GM23338 (cell line): Measurements from ENCODE around the gene MAMLD1. TPM values are rescaled to one million over a fixed set of nuclear protein-coding genes. Genes with fewer than 3 reads are reported as not detected.

ENCODE experiments used
- ATAC-seq: fragments of 200-7000 bp; cut with Tn5 transposase; 3 replicates; pipeline ENCODE4 v1.9.1; 2020
- DNase-seq: peaks from one replicate; pipeline ENCODE4 v3.0.0-alpha.2; 2015; ENCODE audit warnings: low spot score
- H2AFZ ChIP-seq: fragments of 200-600 bp; sonication (generic); 2 replicates; pipeline ENCODE4 v1.8.0; 2016; ENCODE audit warnings: antibody characterized with exemption, mild to moderate bottlenecking, moderate library complexity
- H3F3A ChIP-seq: fragments of 200-600 bp; sonication (generic); replicated peaks from 2 replicates; pipeline ENCODE4 v1.8.0; 2017; ENCODE audit warnings: antibody characterized with exemption, mixed run types, low read depth
- H3K27ac ChIP-seq: fragments of 200-600 bp; sonication (generic); 2 replicates; pipeline ENCODE4 v1.6.1; 2016; ENCODE audit warnings: low read depth
- H3K27me3 ChIP-seq: fragments of 200-600 bp; sonication (generic); 2 replicates; pipeline ENCODE4 v1.8.0; 2016; ENCODE audit warnings: mild to moderate bottlenecking, mixed run types, moderate library complexity; ENCODE audit not compliant: insufficient read depth
- H3K36me3 ChIP-seq: fragments of 200-600 bp; sonication (generic); 2 replicates; pipeline ENCODE4 v1.8.0; 2016; ENCODE audit warnings: mild to moderate bottlenecking; ENCODE audit not compliant: insufficient read depth
- H3K4me1 ChIP-seq: fragments of 200-600 bp; sonication (generic); 2 replicates; pipeline ENCODE4 v1.8.0; 2016; ENCODE audit warnings: mild to moderate bottlenecking, moderate library complexity; ENCODE audit not compliant: insufficient read depth
- H3K4me2 ChIP-seq: fragments of 200-600 bp; sonication (generic); 2 replicates; pipeline ENCODE4 v1.7.1; 2017; ENCODE audit warnings: mixed run types
- H3K4me3 ChIP-seq: fragments of 200-600 bp; sonication (generic); 2 replicates; pipeline ENCODE4 v1.6.1; 2016; ENCODE audit warnings: mixed run types
- H3K79me2 ChIP-seq: fragments of 200-600 bp; sonication (generic); replicated peaks from 2 replicates; pipeline ENCODE4 v1.8.0; 2017; ENCODE audit warnings: mild to moderate bottlenecking; ENCODE audit not compliant: insufficient read depth
- H3K9me2 ChIP-seq: fragments of 200-600 bp; sonication (generic); 2 replicates; pipeline ENCODE4 v1.8.0; 2017; ENCODE audit not compliant: insufficient read depth
- H4K20me1 ChIP-seq: fragments of 200-600 bp; sonication (generic); replicated peaks from 2 replicates; pipeline ENCODE4 v1.8.0; 2017; ENCODE audit warnings: mild to moderate bottlenecking; ENCODE audit not compliant: insufficient read depth
- H3K27ac Mint-ChIP-seq: 2 replicates; pipeline ENCODE4 v1.8.0; 2020; ENCODE audit warnings: inconsistent platforms, mild to moderate bottlenecking, moderate library complexity, mixed read lengths
- H3K27me3 Mint-ChIP-seq: 3 replicates; pipeline ENCODE4 v1.8.0; 2022; ENCODE audit warnings: low read depth, mild to moderate bottlenecking, moderate library complexity, mixed read lengths, inconsistent platforms; ENCODE audit not compliant: insufficient read depth, poor library complexity
- H3K36me3 Mint-ChIP-seq: 3 replicates; pipeline ENCODE4 v1.8.0; 2021; ENCODE audit warnings: low read depth, mild to moderate bottlenecking, inconsistent platforms, moderate library complexity, mixed read lengths
- H3K4me1 Mint-ChIP-seq: 3 replicates; pipeline ENCODE4 v1.8.0; 2020; ENCODE audit warnings: mild to moderate bottlenecking, inconsistent platforms, mixed read lengths
- H3K4me3 Mint-ChIP-seq: 3 replicates; pipeline ENCODE4 v1.8.0; 2021; ENCODE audit warnings: moderate library complexity, mild to moderate bottlenecking, inconsistent platforms, mixed read lengths
- H3K9me3 Mint-ChIP-seq: 3 replicates; pipeline ENCODE4 v1.8.0; 2020; ENCODE audit warnings: moderate library complexity, mild to moderate bottlenecking, inconsistent platforms, mixed read lengths
- CREB1 ChIP-seq: fragments of 250-450 bp; sonication (Bioruptor Pico); IDR thresholded peaks from 2 replicates; pipeline ENCODE4 v1.5.0; 2020; ENCODE audit warnings: low read depth, mild to moderate bottlenecking, moderate library complexity
- CTCF ChIP-seq, 2 experiments: fragments of 200-600 bp in 1 of 2; sonication (generic) in 1 of 2; conservative IDR thresholded peaks; 2 replicates each; pipeline versions ENCODE4 v1.5.1 to v1.6.1; 2016 to 2017; ENCODE audit warnings: antibody characterized with exemption in 2 of 2, low read depth in 2 of 2, mild to moderate bottlenecking in 2 of 2, moderate library complexity in 1 of 2
- ETS1 ChIP-seq: IDR thresholded peaks from 2 replicates; pipeline ENCODE4 v1.6.1; 2016; ENCODE audit warnings: antibody characterized with exemption
- EZH2 ChIP-seq: fragments of 200-600 bp; sonication (generic); IDR thresholded peaks from one replicate; pipeline ENCODE4 v1.8.0; 2017; ENCODE audit warnings: antibody characterized with exemption, mild to moderate bottlenecking, low read depth; ENCODE audit not compliant: unreplicated experiment
- EZH2phosphoT487 ChIP-seq: fragments of 200-600 bp; sonication (generic); IDR thresholded peaks from one replicate; pipeline ENCODE4 v1.8.1; 2018; ENCODE audit warnings: antibody characterized with exemption; ENCODE audit not compliant: unreplicated experiment
- JUNB ChIP-seq: IDR thresholded peaks from one replicate; pipeline ENCODE4 v1.6.1; 2016; ENCODE audit warnings: antibody characterized with exemption; ENCODE audit not compliant: unreplicated experiment
- NANOG ChIP-seq: IDR thresholded peaks from 2 replicates; pipeline ENCODE4 v1.6.1; 2016; ENCODE audit warnings: antibody characterized with exemption, borderline replicate concordance
- POLR2AphosphoS5 ChIP-seq: IDR thresholded peaks from 2 replicates; pipeline ENCODE4 v1.6.1; 2016; ENCODE audit warnings: antibody characterized with exemption, low read depth
- REST ChIP-seq: IDR thresholded peaks from one replicate; pipeline ENCODE4 v1.6.1; 2018; ENCODE audit warnings: antibody characterized with exemption; ENCODE audit not compliant: unreplicated experiment
- STAT1 ChIP-seq: IDR thresholded peaks from one replicate; pipeline ENCODE4 v1.6.1; 2016; ENCODE audit warnings: antibody characterized with exemption; ENCODE audit not compliant: unreplicated experiment
- ZNF114 ChIP-seq: fragments of 250-450 bp; sonication (Bioruptor Pico); IDR thresholded peaks from 2 replicates; pipeline ENCODE4 v1.5.0; 2020; ENCODE audit warnings: mild to moderate bottlenecking, moderate library complexity
- ZNF331 ChIP-seq: fragments of 250-450 bp; sonication (Bioruptor Pico); IDR thresholded peaks from 2 replicates; pipeline ENCODE4 v1.5.0; 2020; ENCODE audit warnings: low read depth, mild to moderate bottlenecking, moderate library complexity
- ZNF462 ChIP-seq: fragments of 250-450 bp; sonication (Bioruptor Pico); IDR thresholded peaks from 2 replicates; pipeline ENCODE4 v1.5.0; 2020; ENCODE audit warnings: mild to moderate bottlenecking, moderate library complexity
- polyA plus RNA-seq: library from polyadenylated mRNA; unstranded; fragments of >200 nt; fragmentation: Nextera tagmentation; extraction: Ambion mirVana; gene quantifications from 2 replicates; pipeline ENCODE4 v1.2.1, GENCODE V29; 2016
- total RNA-seq: library from RNA; depleted of rRNA; stranded (reverse); fragments of >200 nt; shearing (Covaris generic); gene quantifications from 2 replicates; pipeline ENCODE4 v1.2.3, GENCODE V29; 2014

MAMLD1 gene
- total and polyA plus RNA-seq, 2 experiments from 2014 or later: 0.13 to 0.21 TPM

GRCh38 chrX:150482537-150483206, 119.6 kb downstream of the MAMLD1 start:
- H3K4me3 Mint-ChIP-seq: no peak overlapping the region
- H3K27me3 Mint-ChIP-seq: peaks cover 1% of the 10 kb centered on the region
- H3K9me3 Mint-ChIP-seq: no peaks in the 10 kb centered on the region
- ATAC-seq (no peak), DNase-seq (no peak)
- no peaks in the 10 kb centered on the region for H3K9me2 ChIP-seq
- H3K27ac Mint-ChIP-seq: no peak overlapping the region
- no peak overlapping the region for H3K4me2 ChIP-seq
- no peaks in the 10 kb centered on the region for H3K36me3 ChIP-seq
- H3K36me3 Mint-ChIP-seq: no peaks in the 10 kb centered on the region
- no peaks in the 10 kb centered on the region for H3K79me2 ChIP-seq
- no peaks in the 10 kb centered on the region for H4K20me1 ChIP-seq
- peaks cover under 1% of the 10 kb centered on the region; the same call in 1 of the 3 replicates for H3K4me1 Mint-ChIP-seq
- no peaks in the 10 kb centered on the region for H3K4me1 ChIP-seq
- no peak overlapping the region for H3K27ac ChIP-seq
- H2AFZ ChIP-seq: no peak overlapping the region
- H3K4me3 ChIP-seq: no peak overlapping the region
- TF ChIP-seq CTCF (conservative IDR thresholded peaks at IDR 0.05; ENCODE audit: low read depth in 2 of 2) (no peak), ZNF462 (CRISPR knock-in tag) (no peak), EZH2 (no peak), NANOG (no peak), ETS1 (no peak), JUNB (no peak), EZH2phosphoT487 (no peak), ZNF331 (no peak), ZNF114 (CRISPR knock-in tag) (no peak), REST (no peak), CREB1 (CRISPR knock-in tag) (no peak), POLR2AphosphoS5 (no peak), STAT1 (no peak)
- no peaks in the 10 kb centered on the region for H3F3A ChIP-seq
- no peaks in the 10 kb centered on the region for H3K27me3 ChIP-seq
